Thyroid gland (tissue), 4 donors: ENCODE data around the gene KLF11.

ENCODE experiments used
- CTCF ChIP-seq, 6 experiments: fragments of 200-600 bp in 3 of 6; fragments of 450-650 bp in 3 of 6; sonication (generic) in 3 of 6; IDR thresholded peaks; one replicate each; pipeline ENCODE4 v1.5.1; 2016 to 2019; ENCODE audit warnings: antibody characterized with exemption in 6 of 6, mild to moderate bottlenecking in 2 of 6, inconsistent platforms in 1 of 6, moderate library complexity in 1 of 6
- POLR2A ChIP-seq, 2 donors: fragments of 450-650 bp; IDR thresholded peaks; one replicate each; pipeline ENCODE4 v1.6.1; 2017; ENCODE audit warnings: antibody characterized with exemption in 2 of 2, mild to moderate bottlenecking in 2 of 2, moderate library complexity in 1 of 2

GRCh38 chr2:10034333-10035052, 8.9 kb upstream of the KLF11 start:
- no peak for TF ChIP-seq POLR2A (IDR thresholded peaks at IDR 0.05)
- TF ChIP-seq CTCF (IDR thresholded peaks at IDR 0.05): no peak
